ENCODE data around the gene RAB11A.
A peak's percentile ranks its signal among the peaks of the same experiment; 100 is the strongest.
"Not testable (repeated sequence)": the region's sequence is repeated elsewhere in the genome, so short reads cannot be mapped to it uniquely, and the experiment has no call there.

The RAB11A gene

DNA sequence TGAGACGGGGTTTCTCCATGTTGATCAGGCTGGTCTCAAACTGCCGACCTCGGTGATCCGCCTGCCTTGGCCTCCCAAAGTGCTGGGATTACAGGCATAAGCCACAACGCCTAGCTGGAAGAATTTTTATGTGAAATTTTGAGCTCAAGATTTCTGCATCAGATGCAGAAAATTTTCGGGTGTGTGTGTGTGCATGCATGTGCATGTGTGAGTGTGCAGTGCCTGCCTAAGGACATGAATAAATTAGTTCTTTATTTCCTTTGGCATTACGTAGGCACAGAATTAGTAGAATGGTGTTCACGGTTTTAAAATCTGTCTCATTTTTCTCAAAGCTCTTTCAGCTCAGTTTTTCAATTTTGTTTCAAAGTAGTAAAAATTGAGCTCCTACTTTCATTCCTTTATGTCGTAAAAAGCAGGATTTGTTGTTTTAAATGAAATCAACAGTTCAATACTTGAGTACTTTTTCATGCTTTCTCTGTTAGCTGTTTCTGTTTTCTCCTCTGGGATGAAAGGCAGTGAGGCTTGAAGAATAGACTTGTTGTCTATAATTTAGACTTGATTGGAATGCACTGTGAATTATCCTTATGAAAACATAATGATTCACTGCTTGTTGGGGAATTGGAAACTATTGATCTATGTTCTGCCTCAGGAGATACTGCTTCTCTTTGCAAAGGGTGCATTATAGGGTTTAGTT is 23.3 kb upstream of the RAB11A start:
- DNase-seq (ENCODE audit: low read depth in 2 of 2) = no peak

DNA sequence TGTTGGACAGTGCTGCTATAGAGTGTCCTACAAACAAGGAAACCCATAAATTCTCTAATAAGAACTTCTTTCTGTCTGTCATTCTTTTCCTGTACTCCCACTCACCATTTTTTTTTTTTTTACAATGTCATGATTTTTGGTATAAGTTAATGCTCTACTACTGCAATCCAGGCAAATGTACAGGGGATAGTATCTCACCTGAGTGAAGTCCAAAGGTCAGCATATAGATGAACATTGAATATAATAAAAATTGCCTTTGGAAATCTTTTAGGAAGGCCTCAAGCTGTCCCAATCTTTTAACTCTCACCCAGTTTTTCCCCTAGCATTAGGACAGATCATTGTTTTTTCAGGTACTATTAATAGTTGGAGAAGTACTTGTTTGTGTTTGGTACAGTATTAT is 21.3 kb upstream of the RAB11A start:
- no peak for DNase-seq (ENCODE audit: low read depth in 2 of 2)

DNA sequence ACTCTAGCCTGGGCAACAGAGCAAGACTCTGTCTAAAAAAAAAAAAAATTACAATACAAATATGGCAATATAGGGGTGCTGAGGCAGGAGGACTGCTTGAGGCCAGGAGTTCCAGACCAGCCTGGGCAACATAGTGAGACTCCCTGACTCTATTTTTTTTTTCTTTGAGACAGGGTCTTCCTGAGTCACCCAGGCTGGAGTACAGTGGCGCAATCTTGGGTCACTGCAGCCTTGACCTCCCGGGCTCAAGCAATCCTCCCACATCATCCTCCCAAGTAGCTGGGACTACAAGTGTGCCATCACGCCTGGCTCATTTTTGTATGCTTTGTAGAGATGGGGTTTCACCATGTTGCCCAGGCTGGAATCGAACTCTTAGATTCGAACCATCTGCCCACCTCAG is 17.3 kb upstream of the RAB11A start:
- no peak for DNase-seq (ENCODE audit: low read depth in 2 of 2)

DNA sequence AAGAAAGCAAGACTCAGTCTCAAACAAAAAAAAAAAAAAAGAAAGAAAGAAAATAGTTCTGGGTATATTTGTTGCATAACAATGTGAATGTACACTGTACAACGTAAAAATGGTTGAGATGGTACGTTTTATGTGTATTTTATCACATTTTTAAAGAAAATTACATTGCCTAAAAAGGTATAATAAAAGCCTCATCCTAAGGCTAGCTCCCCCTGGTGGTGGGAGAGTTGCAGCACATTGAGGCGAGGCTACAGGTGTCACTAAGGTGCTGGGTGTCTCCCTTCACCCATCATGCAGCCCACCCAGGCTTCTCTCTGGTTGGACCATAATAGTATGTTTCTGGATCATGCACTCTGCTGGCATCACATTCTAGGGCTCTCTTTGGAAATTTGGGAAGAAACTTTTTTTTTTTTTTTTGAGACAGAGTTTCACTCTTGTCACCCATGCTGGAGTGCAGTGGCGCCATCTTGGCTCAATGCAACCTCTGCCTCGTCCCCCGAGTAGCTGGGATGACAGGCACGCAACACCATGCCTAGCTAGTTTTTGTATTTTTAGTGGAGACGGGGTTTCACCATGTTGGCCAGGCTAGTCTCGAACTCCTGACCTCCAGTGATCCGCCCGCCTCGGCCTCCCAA is 12.4 kb upstream of the RAB11A start:
- DNase-seq (ENCODE audit: low read depth in 2 of 2) = peak; percentile 27 to 72

GRCh38 chr15:65857718-65858402 is 11.4 kb upstream of the RAB11A start:
- DNase-seq (ENCODE audit: low read depth in 2 of 2) = no peak

DNA sequence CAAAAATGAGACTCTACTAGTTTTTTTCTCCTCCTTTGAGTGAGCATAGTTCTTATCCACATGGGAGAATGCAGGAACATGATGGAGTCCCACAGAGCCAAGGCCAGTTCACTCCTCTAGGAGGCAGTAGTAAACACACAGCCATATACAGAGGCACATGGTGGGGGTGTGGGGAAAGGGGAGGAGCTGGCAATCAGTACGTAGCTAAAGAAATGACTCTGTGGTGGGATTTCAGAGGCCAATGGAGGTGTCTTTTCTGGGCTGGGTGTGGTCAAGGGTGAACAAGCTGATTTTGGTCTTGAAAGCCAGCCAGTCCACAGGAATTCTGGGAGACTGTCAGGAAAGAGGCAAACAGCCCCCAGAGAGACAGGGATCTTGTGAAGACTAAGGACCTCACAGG is 6.6 kb upstream of the RAB11A start:
- peak; percentile 4 to 39 for DNase-seq (ENCODE audit: low read depth in 2 of 2)

- DNase-seq (ENCODE audit: low read depth in 2 of 2) = no peak
These were observed 6.2 kb upstream of the RAB11A start for GRCh38 chr15:65863106-65863505.

DNA sequence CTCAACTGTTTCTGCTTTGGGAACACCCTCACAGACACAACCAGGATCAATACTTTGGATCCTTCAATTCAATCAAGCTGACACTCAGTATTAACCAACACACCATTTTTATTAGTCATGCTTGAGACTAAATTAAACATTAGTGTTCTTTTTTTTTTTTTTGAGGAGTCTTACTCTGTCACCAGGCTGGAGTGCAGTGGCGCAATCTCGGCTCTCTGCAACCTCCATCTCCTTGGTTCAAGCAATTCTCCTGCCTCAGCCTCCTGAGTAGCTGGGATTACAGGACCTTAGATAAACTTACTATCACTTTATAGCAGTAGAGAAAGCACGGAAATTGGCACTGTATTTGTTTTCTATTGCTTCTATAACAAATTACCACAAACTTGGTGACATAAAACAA is 2.0 kb upstream of the RAB11A start:
- no peak for DNase-seq (ENCODE audit: low read depth in 2 of 2)

- not testable (repeated sequence) for DNase-seq (ENCODE audit: low read depth in 2 of 2)
These were observed 1.4 kb upstream of the RAB11A start for GRCh38 chr15:65867933-65868332.

DNA sequence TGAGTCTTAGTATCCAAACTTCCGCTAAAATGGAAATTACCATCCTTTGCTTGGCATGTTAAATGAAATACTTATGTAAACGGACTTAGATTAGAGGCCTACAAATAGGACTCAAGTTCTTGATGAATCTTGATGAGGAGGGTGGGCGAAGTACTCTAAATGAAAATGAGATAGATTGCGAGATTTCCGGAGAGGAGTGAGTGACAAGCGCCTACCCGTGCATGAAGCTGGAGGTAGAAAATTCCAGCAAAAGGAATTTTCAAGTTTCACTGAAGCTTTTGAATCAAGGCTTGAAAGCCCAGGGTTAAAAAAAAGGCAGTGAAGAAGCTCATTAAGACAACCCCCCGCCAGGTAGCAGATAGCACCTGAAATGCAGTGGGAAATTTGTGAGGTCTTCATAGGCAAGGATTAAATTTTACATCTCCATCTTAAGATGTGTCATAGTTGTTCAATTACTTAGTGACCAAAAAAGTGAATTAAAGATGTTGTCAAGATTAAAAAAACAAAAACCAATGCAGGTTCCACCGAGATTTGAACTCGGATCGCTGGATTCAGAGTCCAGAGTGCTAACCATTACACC is 655 bp upstream of the RAB11A start:
- DNase-seq (ENCODE audit: low read depth in 2 of 2) = no peak

GRCh38 chr15:65869954-65870871 is 922 bp downstream of the RAB11A start:
- no peak for DNase-seq (ENCODE audit: low read depth in 2 of 2)

- DNase-seq (ENCODE audit: low read depth in 2 of 2) = no peak
These were observed 1.7 kb downstream of the RAB11A start for GRCh38 chr15:65870889-65871533.

DNA sequence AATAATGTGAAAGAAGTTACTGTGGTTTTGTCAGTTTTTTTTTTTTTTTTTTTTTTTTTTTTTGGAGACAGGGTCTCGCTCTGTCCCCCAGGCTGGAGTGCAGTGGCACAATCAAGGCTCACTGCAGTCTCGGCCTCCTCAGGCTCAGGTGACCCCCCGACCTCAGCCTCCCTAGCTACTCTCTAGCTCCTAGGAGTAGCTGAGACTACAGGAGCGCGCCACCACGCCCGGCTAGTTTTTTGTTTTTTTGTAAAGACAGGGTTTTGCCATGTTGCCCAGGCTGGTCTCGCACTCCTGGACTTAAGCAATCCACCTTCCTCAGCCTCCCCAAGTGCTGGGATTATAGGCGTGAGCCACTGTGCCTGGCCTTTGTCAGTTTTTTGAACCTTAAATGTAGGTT is 2.6 kb downstream of the RAB11A start:
- not testable (repeated sequence) for DNase-seq (ENCODE audit: low read depth in 2 of 2)

DNA sequence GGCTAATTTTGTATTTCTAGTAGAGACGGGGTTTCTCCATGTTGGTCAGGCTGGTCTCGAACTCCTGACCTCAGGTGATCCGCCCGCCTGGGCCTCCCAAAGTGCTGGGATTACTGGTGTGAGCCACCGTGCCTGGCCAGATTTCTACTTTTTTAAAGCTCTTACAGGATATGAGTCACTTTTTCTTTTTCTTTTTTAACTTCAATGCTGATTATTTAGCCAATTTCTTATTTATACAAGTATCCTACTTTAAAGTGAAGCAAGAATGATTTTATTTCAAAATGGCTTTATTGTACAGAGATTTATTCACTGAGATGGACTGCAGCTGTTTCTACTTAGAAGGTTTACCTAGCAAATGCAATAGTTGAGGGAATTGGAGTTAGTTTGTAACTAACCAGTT is 3.3 kb downstream of the RAB11A start:
- DNase-seq (ENCODE audit: low read depth in 2 of 2) = not testable (repeated sequence)

DNA sequence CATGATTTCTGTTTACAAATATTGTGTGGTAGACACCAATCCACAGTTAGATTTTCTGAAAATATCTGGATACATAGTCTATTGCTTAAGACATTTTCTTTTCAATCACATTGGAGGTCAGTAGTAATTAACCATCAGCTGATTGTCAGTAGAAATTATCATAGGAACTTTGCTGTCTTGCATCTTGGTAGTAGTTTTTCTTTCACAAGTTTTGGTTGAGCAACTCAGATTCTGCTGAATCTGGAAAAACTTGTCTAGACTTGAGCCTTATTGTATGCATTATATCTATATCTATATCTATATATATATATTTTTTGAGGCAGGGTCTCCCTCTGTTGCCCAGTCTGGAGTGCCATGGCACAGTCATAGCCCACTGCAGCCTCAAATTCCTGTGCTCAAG is 4.0 kb downstream of the RAB11A start:
- no peak for DNase-seq (ENCODE audit: low read depth in 2 of 2)

DNA sequence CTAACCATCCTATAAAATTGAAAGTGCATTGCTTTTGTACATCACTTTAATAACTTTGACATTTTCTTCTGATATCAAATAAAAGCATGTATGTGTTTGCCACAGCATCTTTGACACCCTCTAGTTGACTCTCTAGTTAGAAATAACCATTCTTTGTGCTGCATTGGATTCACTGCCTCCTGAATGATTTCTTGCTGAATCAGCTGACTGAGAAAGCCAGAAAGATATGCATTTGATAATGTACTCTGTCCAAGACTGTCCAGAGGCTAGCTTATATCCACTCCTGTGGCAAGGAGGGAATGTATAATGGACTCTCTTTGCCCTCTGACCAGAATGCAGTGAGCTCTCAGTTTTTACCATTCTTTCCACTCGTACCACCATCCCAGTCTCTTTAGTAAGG is 6.2 kb downstream of the RAB11A start:
- DNase-seq (ENCODE audit: low read depth in 2 of 2) = no peak

DNA sequence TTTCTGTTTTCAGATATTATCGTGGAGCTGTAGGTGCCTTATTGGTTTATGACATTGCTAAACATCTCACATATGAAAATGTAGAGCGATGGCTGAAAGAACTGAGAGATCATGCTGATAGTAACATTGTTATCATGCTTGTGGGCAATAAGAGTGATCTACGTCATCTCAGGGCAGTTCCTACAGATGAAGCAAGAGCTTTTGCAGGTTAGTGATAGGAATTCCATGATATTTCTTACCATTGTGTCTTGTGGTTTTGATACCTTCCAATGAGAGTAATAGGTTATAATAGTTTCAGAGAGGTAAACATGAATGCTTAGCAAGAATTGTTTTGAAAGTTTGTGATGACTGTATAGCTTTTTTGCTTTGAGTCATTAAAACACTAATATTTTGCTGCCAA is 8.5 kb downstream of the RAB11A start:
- DNase-seq (ENCODE audit: low read depth in 2 of 2) = no peak

DNA sequence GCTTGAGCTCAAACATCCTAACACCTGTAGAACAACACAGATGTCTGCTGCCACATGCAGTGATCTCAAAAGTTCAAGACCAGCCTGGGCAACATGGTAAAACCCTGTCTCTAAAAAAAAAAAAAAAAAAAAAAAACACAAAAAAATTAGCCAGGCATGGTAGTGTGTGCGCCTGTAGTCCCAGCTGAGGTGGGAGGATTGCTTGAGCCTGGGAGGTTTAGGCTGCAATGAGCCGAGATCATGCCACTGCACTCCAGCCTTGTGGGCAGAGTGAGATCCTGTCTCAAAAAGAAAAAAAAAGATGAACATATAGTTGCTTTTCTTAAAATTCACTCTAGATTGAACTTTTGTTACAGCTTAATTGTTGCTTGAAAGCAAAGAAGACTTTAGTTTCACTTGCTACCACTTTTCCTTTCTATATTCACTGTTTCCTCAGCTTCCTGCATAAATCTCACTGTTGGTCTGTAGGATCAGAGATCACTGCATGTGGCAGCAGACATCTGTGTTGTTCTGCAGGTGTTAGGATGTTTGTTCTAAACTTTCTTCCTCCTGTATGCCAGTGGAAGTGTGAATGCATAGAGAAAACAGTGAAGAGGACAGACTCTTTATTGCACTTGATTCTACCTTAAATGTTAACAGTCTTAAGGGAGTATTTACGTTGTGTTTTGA is 12.6 kb downstream of the RAB11A start:
- no peak for DNase-seq (ENCODE audit: low read depth in 2 of 2)

DNA sequence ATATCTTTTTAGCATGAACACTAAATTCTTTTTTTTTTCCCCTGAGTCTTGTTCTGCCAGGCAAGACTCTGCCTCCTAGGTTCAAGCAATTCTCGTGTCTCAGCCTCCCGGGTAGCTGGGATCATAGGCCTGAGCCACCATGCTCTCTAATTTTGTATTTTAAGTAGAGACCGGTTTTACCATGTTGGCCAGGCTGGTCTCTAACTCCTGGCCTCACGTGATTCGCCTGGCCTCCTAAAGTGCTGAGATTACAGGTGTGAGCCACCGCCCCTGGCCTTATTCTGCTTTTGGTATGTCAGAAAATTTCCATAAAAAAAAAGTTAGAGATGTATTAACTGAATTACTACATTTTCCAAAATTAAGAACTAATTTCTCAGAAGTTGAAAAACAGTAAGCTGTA is 14.3 kb downstream of the RAB11A start:
- no peak for DNase-seq (ENCODE audit: low read depth in 2 of 2)

GRCh38 chr15:65884511-65884910 is 15.2 kb downstream of the RAB11A start:
- no peak for DNase-seq (ENCODE audit: low read depth in 2 of 2)
